HG03064 (cell line): ENCODE data around the gene BAG3.
"Not testable (repeated sequence)": the region's sequence is repeated elsewhere in the genome, so short reads cannot be mapped to it uniquely, and the experiment has no call there.

Source experiments
- ATAC-seq: cut with Tn5 transposase; IDR thresholded peaks from one replicate; pipeline ENCODE4 v1.9.1; 2021; ENCODE audit warnings: low read depth; ENCODE audit not compliant: unreplicated experiment

Gene BAG3

GRCh38 chr10:119650692-119651513, at the start of gene BAG3:
BAG3 (plus strand) TSS chr10:119651380; CDS start chr10:119651676, 296 bp downstream.
- ATAC-seq: peak; percentile 56

DNA sequence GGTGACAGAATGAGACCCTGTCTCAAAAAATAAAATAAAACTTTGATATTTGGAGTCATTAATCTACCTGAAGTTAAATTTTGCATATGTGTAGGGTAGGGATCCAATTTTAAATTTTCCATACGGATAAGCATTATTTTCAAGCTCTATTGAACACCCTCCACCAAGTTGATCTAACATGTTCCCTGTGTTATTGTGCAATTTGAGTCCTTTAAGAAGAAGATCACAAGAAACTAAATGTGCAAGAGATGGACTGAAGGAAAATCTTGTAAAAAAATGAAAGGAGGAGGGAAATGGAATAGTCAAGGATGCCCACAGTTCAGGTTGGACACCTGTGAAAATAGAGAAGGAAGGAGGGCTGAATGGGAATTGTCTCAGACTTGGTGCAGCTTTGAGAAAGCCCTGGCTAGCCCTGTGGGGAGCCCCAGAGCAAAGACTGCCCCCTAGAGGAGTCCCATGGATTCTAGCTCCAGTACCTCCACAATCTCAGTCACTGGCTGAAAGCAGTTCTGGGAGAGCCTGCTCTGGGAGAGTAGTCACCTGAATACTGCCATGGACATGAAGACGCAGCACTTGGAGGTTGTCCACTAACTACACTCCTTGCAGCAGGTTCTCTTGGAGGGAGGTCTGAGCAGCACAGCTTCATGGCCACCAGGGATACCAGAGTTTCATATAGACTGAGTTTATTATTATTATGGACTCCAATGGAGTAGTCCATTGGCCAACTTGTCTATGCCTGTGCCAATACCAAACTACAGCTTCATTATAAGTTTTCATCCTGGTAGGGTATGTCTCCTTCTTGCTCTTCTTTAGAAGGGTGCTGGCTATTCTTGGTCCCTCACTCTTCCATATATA, 48.7 kb upstream of the BAG3 start:
- no peak for ATAC-seq

- ATAC-seq: no peak
These were observed 46.7 kb upstream of the BAG3 start for GRCh38 chr10:119604468-119604867.

DNA sequence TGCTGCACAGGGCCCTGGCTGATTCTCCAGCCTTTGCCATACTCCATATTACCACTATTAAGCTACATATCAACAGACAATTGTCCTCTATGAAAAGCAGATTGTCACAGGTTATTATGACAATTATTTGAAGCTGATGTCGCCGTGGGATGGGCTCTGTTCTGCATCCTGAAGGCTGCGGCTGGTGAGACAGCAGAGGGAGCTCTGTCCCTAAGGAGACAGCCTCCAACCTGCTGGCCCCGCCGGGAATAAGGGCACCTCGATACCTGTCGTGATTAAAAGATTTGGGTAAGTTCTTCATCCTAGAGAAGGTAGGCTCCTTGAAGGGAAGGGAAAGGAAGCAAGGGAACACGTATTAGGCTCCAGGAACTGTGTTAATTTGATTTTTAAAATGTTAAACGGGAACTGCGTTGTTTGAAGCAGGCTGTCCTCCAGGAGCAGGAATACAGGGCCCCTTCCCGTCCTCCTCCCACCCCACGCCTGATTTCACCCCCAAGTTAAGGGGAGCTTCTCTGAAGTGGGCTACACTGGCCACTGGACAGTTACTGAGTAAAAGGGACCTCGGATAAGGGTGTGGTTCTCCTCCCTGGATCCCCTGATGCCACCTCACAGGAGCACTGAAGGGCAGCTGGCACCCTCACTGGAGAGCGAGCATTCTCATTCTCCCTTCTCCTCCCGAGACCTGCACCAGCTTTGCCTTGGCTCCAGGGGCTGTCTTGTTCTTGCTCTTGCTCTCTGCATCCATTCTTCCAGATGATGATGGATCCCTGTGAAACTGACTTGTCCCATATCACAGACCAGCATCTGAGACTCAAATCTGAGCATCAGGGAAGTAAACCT, 42.6 kb upstream of the BAG3 start:
- no peak for ATAC-seq

DNA sequence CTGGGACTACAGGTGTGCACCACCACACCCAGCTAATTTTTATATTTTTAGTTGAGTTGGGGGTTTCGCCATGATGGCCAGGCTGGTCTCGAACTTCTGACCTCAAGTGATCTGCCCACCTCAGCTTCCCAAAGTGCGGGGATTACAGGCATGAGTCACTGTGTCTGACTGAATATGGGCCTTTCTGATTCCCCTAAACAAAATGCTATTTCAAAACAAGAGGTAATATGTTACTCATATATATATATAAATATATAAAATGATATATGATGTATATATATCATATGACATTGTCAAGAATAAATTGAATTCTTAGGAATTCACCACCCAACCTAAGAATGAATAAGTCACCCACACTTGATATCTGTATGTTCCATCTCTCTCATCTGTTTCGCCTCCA, 41.7 kb upstream of the BAG3 start:
- ATAC-seq: no peak

- no peak for ATAC-seq
These were observed 39.7 kb upstream of the BAG3 start for GRCh38 chr10:119611433-119611832.

DNA sequence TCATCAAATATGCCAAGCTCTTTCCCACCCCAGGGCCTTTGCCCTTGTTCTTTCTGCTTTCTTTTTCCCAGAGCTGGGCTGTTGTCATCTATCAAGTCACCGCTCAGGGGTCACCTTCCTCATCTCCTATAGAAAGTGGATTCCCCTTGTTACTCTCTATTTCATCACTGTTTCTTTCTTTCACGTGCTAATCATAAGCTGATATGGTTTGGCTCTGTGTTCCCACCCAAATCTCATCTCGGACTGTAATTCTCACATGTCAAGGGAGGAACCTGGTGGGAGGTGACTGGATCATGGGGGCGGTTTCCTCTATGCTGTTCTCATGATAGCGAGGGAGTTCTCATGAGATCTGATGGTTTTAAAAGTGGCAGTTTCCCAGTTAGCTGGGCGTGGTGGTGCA, 37.4 kb upstream of the BAG3 start:
- no peak for ATAC-seq

DNA sequence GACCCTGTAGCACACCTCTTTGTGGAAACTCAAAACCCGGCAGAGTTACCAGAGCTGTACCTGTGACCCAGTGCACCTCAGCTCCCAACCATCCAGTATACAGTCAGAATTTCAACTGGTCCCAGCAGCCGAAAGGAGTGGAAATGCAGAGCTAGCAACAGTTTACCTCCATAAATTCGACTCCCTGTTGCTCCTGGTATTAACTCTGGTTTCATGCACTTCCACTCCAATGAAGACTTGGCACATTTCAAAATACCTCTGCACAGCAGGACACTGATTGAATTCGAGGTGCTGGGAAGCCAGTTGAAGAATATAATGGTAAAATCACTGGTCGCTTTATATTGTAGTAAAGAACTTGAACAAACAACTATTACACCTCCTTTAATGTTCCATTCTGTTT, 36.5 kb upstream of the BAG3 start:
- ATAC-seq: no peak

DNA sequence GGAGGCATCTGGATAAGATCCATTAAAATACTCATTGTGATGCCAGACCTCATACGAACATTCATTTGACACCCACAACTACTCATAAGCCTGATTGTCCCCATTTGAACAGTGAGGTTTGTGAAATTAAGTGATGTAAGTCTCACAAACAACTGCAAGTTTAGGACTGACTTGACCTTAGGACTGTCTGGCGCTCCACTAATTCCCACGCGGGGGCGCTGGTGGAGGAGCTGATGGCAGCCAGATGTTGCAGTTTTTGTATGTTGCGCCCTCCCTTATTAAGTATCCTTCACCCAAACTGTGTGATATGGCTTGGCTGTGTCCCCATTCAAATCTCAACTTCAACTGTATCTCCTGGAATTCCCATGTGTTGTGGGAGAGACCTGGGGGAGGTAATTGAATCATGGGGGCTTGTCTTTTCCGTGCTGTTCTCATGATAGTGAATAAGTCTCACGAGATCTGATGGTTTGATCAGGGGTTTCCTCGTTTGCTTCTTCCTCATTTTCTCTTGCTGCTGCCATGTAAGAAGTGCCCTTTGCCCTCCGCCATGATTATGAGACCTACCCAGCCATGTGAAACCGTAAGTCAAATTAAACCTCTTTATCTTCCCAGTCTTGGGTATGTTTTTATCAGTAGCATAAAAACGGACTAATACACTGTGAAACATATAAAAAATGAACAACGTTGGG, 34.2 kb upstream of the BAG3 start:
- ATAC-seq: no peak

- ATAC-seq: no peak
These were observed 32.0 kb upstream of the BAG3 start for GRCh38 chr10:119619215-119619614.

- ATAC-seq: not testable (repeated sequence)
These were observed 31.4 kb upstream of the BAG3 start for GRCh38 chr10:119619811-119620210.

- no peak for ATAC-seq
These were observed 30.7 kb upstream of the BAG3 start for GRCh38 chr10:119620241-119621077.

DNA sequence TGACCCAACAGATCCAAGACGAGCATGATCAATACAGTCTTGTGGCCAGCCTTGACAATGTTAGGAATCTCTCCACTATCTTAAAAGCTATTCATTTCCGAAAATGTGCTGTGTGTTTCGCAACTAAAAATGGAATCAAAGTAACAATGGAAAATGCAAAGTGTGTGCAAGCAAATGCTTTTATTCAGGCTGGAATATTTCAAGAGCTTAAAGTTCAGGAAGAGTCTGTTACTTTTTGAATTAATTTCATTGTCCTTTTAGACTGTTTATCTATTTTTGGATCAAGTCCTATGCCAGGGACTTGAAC, 30.1 kb upstream of the BAG3 start:
- ATAC-seq: no peak

GRCh38 chr10:119625570-119626280, 25.5 kb upstream of the BAG3 start:
- ATAC-seq: no peak

- no peak for ATAC-seq
These were observed 20.9 kb upstream of the BAG3 start for GRCh38 chr10:119630300-119630699.

- no peak for ATAC-seq
These were observed 17.5 kb upstream of the BAG3 start for GRCh38 chr10:119633538-119634218.

GRCh38 chr10:119634219-119634544, 17.0 kb upstream of the BAG3 start:
- ATAC-seq: no peak

DNA sequence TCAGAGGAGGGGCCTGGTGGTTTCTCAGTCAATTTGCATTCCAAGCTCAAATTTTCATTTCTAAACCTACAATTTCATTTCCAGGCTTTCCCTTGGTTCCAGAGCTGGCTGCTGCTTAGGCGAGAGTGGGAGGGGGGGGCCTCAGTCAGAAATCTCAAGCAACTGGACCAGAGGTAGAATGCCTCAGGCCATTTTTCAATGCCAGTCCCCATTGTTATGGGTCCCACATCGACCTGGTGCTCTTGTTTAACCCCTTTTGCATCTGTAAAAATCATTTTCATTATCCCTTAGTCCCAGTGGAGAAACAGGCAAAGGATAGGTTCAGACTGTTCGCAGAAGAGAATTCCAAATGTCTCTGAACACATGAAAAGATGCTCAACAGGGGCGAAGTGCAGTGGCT, 13.5 kb upstream of the BAG3 start:
- no peak for ATAC-seq

- ATAC-seq: no peak
These were observed 12.2 kb upstream of the BAG3 start for GRCh38 chr10:119638982-119639381.
